ENCODE measurements around the gene GLOD5. TPM values are rescaled to one million over a fixed set of nuclear protein-coding genes. Genes with fewer than 3 reads are reported as not detected.

Gene GLOD5
- total RNA-seq, 1 experiment from 2014 or later: not detected

GRCh38 chrX:48818098-48818497 lies 56.6 kb downstream of the GLOD5 start:
- no peaks in the 10 kb centered on the region for H3K23me2 ChIP-seq (ENCODE audit: insufficient read length, low read depth, low read length, poor library complexity, severe bottlenecking)
- no peak overlapping the region for H2AFZ ChIP-seq (ENCODE audit: low read length)
- no peak overlapping the region for H2BK5ac ChIP-seq (ENCODE audit: insufficient read length, low read length)
- H3K18ac ChIP-seq (ENCODE audit: insufficient read length, low read depth, low read length): no peak overlapping the region
- no peak overlapping the region for H3T11ph ChIP-seq (ENCODE audit: low read length)
- H3K23ac ChIP-seq (ENCODE audit: insufficient read length, low read depth, low read length): no peak overlapping the region
- H3K9me3 ChIP-seq (ENCODE audit: control insufficient read depth, low read depth, low read length): peaks cover 29% of the 10 kb centered on the region
- H4K20me1 ChIP-seq (ENCODE audit: control insufficient read depth, insufficient read depth, insufficient read length): no peaks in the 10 kb centered on the region
- no CpG with 5 or more reads among the region's 16 CpGs for WGBS (ENCODE audit: extremely low coverage, insufficient read length, low lambda C conversion rate)
- H3K4me1 Mint-ChIP-seq: no peaks in the 10 kb centered on the region
- H3K79me1 ChIP-seq (ENCODE audit: insufficient read depth, low read depth, low read length, poor library complexity, severe bottlenecking): no peaks in the 10 kb centered on the region
- no peak overlapping the region for H3K27ac Mint-ChIP-seq
- peaks cover 14 to 52% (median 50%) of the 10 kb centered on the region in 3 experiments for H3K36me3 Mint-ChIP-seq (ENCODE audit: insufficient read depth in 1 of 3, low read depth in 3 of 3)
- H3K4ac ChIP-seq (ENCODE audit: low read depth, low read length): no peak overlapping the region
- no peak for TF ChIP-seq CTCF (conservative IDR thresholded peaks at IDR 0.05)
- no peak overlapping the region for H3K4me2 ChIP-seq (ENCODE audit: insufficient read depth, insufficient read length, low read length)
- no peak overlapping the region for H2AK5ac ChIP-seq (ENCODE audit: insufficient read length, low read length)
- H4K5ac ChIP-seq (ENCODE audit: insufficient read length, low read depth, low read length): no peak overlapping the region
- no peak overlapping the region for H2BK12ac ChIP-seq (ENCODE audit: insufficient read length, low read depth, low read length)
- H4K8ac ChIP-seq (replicated peaks; ENCODE audit: insufficient read length, low read depth, low read length): no peak overlapping the region
- H2BK120ac ChIP-seq (ENCODE audit: low read depth, low read length, poor library complexity, severe bottlenecking): no peak overlapping the region
- no peaks in the 10 kb centered on the region for H3K4me1 ChIP-seq (ENCODE audit: insufficient read depth, low read length)
- no peak overlapping the region for H3K56ac ChIP-seq (ENCODE audit: insufficient read length, low read depth, low read length)
- H3K4me3 Mint-ChIP-seq: no peak overlapping the region
- H3K9me3 Mint-ChIP-seq: peaks cover 58 to 80% of the 10 kb centered on the region in 2 experiments
- no peak overlapping the region for H2BK20ac ChIP-seq (ENCODE audit: low read depth, low read length, poor library complexity, severe bottlenecking)
- DNase-seq: no peak
- H4K91ac ChIP-seq (ENCODE audit: insufficient read length, low read depth, low read length): no peak overlapping the region
- no peak overlapping the region for H2BK15ac ChIP-seq (ENCODE audit: low read depth, low read length)
- no peak overlapping the region for H3K27ac ChIP-seq (ENCODE audit: insufficient read length, low read depth, low read length)
- H3K79me2 ChIP-seq (ENCODE audit: insufficient read depth, low read length): no peaks in the 10 kb centered on the region
- H3K9ac ChIP-seq (ENCODE audit: extremely low read depth, insufficient read length, low read length): no peak overlapping the region
- H3K14ac ChIP-seq (ENCODE audit: insufficient read depth, low read length): no peak overlapping the region
- H3K27me3 ChIP-seq (ENCODE audit: insufficient read depth, low read length): no peaks in the 10 kb centered on the region
- peaks cover 3% of the 10 kb centered on the region for H3K27me3 Mint-ChIP-seq (ENCODE audit: low read depth)

Data from H9 (cell line).